WTC11 (cell line): Measurements from ENCODE around the gene KCNK15. TPM values are rescaled to one million over a fixed set of nuclear protein-coding genes. Genes with fewer than 3 reads are reported as not detected.

Experiments
- EMX1 ChIP-seq: fragments of 250-450 bp; sonication (Bioruptor Pico); IDR thresholded peaks from 2 replicates; pipeline ENCODE4 v1.8.0; 2021; ENCODE audit warnings: mild to moderate bottlenecking
- FOXJ3 ChIP-seq: sonication (generic); formaldehyde crosslinking; IDR thresholded peaks from 2 replicates; pipeline ENCODE4 v1.9.0; 2021; ENCODE audit warnings: missing genetic modification reagents, mild to moderate bottlenecking, borderline replicate concordance
- FOXP1 ChIP-seq: sonication (generic); formaldehyde crosslinking; IDR thresholded peaks from 2 replicates; pipeline ENCODE4 v1.8.0; 2022; ENCODE audit warnings: missing genetic modification reagents, mild to moderate bottlenecking, moderate library complexity, borderline replicate concordance
- GTF2I ChIP-seq: fragments of 250-450 bp; sonication (Bioruptor Pico); conservative IDR thresholded peaks from 2 replicates; pipeline ENCODE4 v1.4.0; 2021; ENCODE audit warnings: mild to moderate bottlenecking
- HMGA2 ChIP-seq: fragments of 250-450 bp; sonication (Bioruptor Pico); IDR thresholded peaks from 2 replicates; pipeline ENCODE4 v1.4.0; 2021; ENCODE audit warnings: mild to moderate bottlenecking, moderate library complexity
- JUN ChIP-seq: sonication (generic); formaldehyde crosslinking; IDR thresholded peaks from 2 replicates; pipeline ENCODE4 v1.8.0; 2023; ENCODE audit warnings: mild to moderate bottlenecking, missing genetic modification reagents
- NFATC4 ChIP-seq: fragments of 250-450 bp; sonication (Bioruptor Pico); IDR thresholded peaks from 2 replicates; pipeline ENCODE4 v1.9.0; 2021; ENCODE audit warnings: mild to moderate bottlenecking
- NFYB ChIP-seq: sonication (generic); formaldehyde crosslinking; conservative IDR thresholded peaks from 2 replicates; pipeline ENCODE4 v1.8.0; 2022; ENCODE audit warnings: low read depth, missing genetic modification reagents
- SMAD3 ChIP-seq: sonication (generic); formaldehyde crosslinking; IDR thresholded peaks from 2 replicates; pipeline ENCODE4 v1.8.0; 2022; ENCODE audit warnings: missing genetic modification reagents, mild to moderate bottlenecking, borderline replicate concordance
- TCF7 ChIP-seq: sonication (generic); formaldehyde crosslinking; IDR thresholded peaks from 2 replicates; pipeline ENCODE4 v1.8.0; 2022; ENCODE audit warnings: mild to moderate bottlenecking, low read depth, missing genetic modification reagents, moderate library complexity
- TEAD1 ChIP-seq: sonication (generic); formaldehyde crosslinking; IDR thresholded peaks from 2 replicates; pipeline ENCODE4 v1.8.0; 2022; ENCODE audit warnings: mild to moderate bottlenecking, missing genetic modification reagents
- TP53 ChIP-seq: sonication (generic); formaldehyde crosslinking; IDR thresholded peaks from 2 replicates; pipeline ENCODE4 v1.8.1; 2023; ENCODE audit warnings: mild to moderate bottlenecking, missing genetic modification reagents
- ZNF232 ChIP-seq: sonication (generic); formaldehyde crosslinking; IDR thresholded peaks from 2 replicates; pipeline ENCODE4 v1.8.0; 2022; ENCODE audit warnings: mild to moderate bottlenecking, missing genetic modification reagents
- ZNF396 ChIP-seq: fragments of 250-450 bp; sonication (Bioruptor Pico); IDR thresholded peaks from 2 replicates; pipeline ENCODE4 v1.8.0; 2021; ENCODE audit warnings: mild to moderate bottlenecking, moderate library complexity, borderline replicate concordance
- total RNA-seq: library from RNA; stranded (reverse); gene quantifications from 3 replicates; pipeline ENCODE4 v1.2.3, GENCODE V29; 2021
- TF ChIP-seq, protein P1 (sequence below): sonication (generic); formaldehyde crosslinking; IDR thresholded peaks from 2 replicates; pipeline ENCODE4 v1.8.1; 2022; ENCODE audit warnings: missing genetic modification reagents, borderline replicate concordance
- TF ChIP-seq, protein P2 (sequence below): sonication (generic); formaldehyde crosslinking; IDR thresholded peaks from 2 replicates; pipeline ENCODE4 v1.8.1; 2022; ENCODE audit warnings: low read depth, mild to moderate bottlenecking, moderate library complexity, missing genetic modification reagents, borderline replicate concordance
- TF ChIP-seq, protein P3 (sequence below): fragments of 250-450 bp; sonication (Bioruptor Pico); IDR thresholded peaks from 2 replicates; pipeline ENCODE4 v1.8.0; 2021; ENCODE audit warnings: mild to moderate bottlenecking
- TF ChIP-seq, protein P4 (sequence below): sonication (generic); formaldehyde crosslinking; IDR thresholded peaks from 2 replicates; pipeline ENCODE4 v1.8.1; 2023; ENCODE audit warnings: mild to moderate bottlenecking, missing genetic modification reagents
- TF ChIP-seq, protein P5 (sequence below): sonication (generic); formaldehyde crosslinking; IDR thresholded peaks from 2 replicates; pipeline ENCODE4 v1.8.0; 2022; ENCODE audit warnings: mild to moderate bottlenecking, missing genetic modification reagents
- TF ChIP-seq, protein P6 (sequence below): sonication (generic); formaldehyde crosslinking; IDR thresholded peaks from 2 replicates; pipeline ENCODE4 v1.8.0; 2022; ENCODE audit warnings: mild to moderate bottlenecking, missing genetic modification reagents
- TF ChIP-seq, protein P7 (sequence below): fragments of 250-450 bp; sonication (Bioruptor Pico); IDR thresholded peaks from 2 replicates; pipeline ENCODE4 v2.1.2; 2022; ENCODE audit warnings: mild to moderate bottlenecking, moderate library complexity
- TF ChIP-seq, protein P8 (sequence below): sonication (generic); formaldehyde crosslinking; IDR thresholded peaks from 2 replicates; pipeline ENCODE4 v1.8.1; 2022; ENCODE audit warnings: mild to moderate bottlenecking, moderate library complexity, missing genetic modification reagents
- TF ChIP-seq, protein P9 (sequence below): sonication (generic); formaldehyde crosslinking; IDR thresholded peaks from 2 replicates; pipeline ENCODE4 v1.8.0; 2023; ENCODE audit warnings: mild to moderate bottlenecking, missing genetic modification reagents

Gene KCNK15
- total RNA-seq, 1 experiment from 2014 or later = 0.24 TPM

DNA sequence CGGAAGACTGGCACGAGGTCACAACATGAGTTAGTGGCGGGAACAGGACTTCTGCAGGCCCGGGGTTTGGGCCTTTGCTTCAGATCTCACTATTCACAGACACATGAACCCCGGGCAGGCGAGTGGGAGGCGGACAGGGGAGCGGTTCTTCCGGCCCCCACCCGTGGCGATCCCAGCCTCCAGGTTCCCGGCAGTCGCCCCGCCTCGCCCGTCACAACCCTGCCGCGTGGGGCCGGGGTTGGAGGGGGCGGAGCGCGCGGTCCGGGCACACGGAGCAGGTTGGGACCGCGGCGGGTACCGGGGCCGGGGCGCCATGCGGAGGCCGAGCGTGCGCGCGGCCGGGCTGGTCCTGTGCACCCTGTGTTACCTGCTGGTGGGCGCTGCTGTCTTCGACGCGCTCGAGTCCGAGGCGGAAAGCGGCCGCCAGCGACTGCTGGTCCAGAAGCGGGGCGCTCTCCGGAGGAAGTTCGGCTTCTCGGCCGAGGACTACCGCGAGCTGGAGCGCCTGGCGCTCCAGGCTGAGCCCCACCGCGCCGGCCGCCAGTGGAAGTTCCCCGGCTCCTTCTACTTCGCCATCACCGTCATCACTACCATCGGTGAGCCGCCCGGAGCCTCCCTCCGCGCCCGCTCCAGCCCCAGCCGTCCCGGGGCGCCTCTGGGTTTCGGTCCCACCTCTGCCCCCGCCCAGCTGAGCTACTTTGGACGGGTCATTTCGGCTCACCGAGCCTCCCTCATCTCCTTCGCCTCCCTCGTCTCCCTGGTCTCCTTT lies at the start of gene KCNK15 (continued):
- TF ChIP-seq, protein P1, sequence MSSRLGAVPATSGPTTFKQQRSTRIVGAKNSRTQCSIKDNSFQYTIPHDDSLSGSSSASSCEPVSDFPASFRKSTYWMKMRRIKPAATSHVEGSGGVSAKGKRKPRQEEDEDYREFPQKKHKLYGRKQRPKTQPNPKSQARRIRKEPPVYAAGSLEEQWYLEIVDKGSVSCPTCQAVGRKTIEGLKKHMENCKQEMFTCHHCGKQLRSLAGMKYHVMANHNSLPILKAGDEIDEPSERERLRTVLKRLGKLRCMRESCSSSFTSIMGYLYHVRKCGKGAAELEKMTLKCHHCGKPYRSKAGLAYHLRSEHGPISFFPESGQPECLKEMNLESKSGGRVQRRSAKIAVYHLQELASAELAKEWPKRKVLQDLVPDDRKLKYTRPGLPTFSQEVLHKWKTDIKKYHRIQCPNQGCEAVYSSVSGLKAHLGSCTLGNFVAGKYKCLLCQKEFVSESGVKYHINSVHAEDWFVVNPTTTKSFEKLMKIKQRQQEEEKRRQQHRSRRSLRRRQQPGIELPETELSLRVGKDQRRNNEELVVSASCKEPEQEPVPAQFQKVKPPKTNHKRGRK = peak; percentile 42; the same call in 1 of the 2 replicates
- 0 out of 2 replicates have a peak, but pooled peaks have one; percentile 25 for TF ChIP-seq TP53
- no peak for TF ChIP-seq HMGA2 (CRISPR knock-in tag)
- TF ChIP-seq, protein P2, sequence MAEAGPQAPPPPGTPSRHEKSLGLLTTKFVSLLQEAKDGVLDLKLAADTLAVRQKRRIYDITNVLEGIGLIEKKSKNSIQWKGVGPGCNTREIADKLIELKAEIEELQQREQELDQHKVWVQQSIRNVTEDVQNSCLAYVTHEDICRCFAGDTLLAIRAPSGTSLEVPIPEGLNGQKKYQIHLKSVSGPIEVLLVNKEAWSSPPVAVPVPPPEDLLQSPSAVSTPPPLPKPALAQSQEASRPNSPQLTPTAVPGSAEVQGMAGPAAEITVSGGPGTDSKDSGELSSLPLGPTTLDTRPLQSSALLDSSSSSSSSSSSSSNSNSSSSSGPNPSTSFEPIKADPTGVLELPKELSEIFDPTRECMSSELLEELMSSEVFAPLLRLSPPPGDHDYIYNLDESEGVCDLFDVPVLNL (CRISPR knock-in tag) = 0 out of 2 replicates have a peak, but pooled peaks have one; percentile 48
- no peak for TF ChIP-seq NFYB (CRISPR knock-in tag)
- TF ChIP-seq, protein P3, sequence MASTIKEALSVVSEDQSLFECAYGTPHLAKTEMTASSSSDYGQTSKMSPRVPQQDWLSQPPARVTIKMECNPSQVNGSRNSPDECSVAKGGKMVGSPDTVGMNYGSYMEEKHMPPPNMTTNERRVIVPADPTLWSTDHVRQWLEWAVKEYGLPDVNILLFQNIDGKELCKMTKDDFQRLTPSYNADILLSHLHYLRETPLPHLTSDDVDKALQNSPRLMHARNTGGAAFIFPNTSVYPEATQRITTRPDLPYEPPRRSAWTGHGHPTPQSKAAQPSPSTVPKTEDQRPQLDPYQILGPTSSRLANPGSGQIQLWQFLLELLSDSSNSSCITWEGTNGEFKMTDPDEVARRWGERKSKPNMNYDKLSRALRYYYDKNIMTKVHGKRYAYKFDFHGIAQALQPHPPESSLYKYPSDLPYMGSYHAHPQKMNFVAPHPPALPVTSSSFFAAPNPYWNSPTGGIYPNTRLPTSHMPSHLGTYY (CRISPR knock-in tag) = no peak
- no peak for TF ChIP-seq FOXJ3
- no peak for TF ChIP-seq GTF2I (CRISPR knock-in tag)
- no peak for TF ChIP-seq ZNF232
- TF ChIP-seq FOXP1 (CRISPR knock-in tag) = peak; percentile 50; the same call in 1 of the 2 replicates
- TF ChIP-seq EMX1 (CRISPR knock-in tag) = no peak
- TF ChIP-seq ZNF396 (CRISPR knock-in tag) = no peak
- TF ChIP-seq, protein P4, sequence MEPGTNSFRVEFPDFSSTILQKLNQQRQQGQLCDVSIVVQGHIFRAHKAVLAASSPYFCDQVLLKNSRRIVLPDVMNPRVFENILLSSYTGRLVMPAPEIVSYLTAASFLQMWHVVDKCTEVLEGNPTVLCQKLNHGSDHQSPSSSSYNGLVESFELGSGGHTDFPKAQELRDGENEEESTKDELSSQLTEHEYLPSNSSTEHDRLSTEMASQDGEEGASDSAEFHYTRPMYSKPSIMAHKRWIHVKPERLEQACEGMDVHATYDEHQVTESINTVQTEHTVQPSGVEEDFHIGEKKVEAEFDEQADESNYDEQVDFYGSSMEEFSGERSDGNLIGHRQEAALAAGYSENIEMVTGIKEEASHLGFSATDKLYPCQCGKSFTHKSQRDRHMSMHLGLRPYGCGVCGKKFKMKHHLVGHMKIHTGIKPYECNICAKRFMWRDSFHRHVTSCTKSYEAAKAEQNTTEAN (CRISPR knock-in tag) = 0 out of 2 replicates have a peak, but pooled peaks have one; percentile 31
- TF ChIP-seq, protein P5, sequence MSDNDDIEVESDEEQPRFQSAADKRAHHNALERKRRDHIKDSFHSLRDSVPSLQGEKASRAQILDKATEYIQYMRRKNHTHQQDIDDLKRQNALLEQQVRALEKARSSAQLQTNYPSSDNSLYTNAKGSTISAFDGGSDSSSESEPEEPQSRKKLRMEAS (CRISPR knock-in tag) = peak; percentile 30; the same call in 1 of the 2 replicates
- TF ChIP-seq, protein P6, sequence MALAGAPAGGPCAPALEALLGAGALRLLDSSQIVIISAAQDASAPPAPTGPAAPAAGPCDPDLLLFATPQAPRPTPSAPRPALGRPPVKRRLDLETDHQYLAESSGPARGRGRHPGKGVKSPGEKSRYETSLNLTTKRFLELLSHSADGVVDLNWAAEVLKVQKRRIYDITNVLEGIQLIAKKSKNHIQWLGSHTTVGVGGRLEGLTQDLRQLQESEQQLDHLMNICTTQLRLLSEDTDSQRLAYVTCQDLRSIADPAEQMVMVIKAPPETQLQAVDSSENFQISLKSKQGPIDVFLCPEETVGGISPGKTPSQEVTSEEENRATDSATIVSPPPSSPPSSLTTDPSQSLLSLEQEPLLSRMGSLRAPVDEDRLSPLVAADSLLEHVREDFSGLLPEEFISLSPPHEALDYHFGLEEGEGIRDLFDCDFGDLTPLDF (CRISPR knock-in tag) = 0 out of 2 replicates have a peak, but pooled peaks have one; percentile 43
- TF ChIP-seq, protein P7, sequence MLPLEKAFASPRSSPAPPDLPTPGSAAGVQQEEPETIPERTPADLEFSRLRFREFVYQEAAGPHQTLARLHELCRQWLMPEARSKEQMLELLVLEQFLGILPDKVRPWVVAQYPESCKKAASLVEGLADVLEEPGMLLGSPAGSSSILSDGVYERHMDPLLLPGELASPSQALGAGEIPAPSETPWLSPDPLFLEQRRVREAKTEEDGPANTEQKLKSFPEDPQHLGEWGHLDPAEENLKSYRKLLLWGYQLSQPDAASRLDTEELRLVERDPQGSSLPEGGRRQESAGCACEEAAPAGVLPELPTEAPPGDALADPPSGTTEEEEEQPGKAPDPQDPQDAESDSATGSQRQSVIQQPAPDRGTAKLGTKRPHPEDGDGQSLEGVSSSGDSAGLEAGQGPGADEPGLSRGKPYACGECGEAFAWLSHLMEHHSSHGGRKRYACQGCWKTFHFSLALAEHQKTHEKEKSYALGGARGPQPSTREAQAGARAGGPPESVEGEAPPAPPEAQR (CRISPR knock-in tag) = no peak
- no peak for TF ChIP-seq NFATC4
- no peak for TF ChIP-seq TCF7 (CRISPR knock-in tag)
- no peak for TF ChIP-seq TEAD1
- no peak for TF ChIP-seq SMAD3 (CRISPR knock-in tag)
- TF ChIP-seq JUN (CRISPR knock-in tag) = no peak
- TF ChIP-seq, protein P8, sequence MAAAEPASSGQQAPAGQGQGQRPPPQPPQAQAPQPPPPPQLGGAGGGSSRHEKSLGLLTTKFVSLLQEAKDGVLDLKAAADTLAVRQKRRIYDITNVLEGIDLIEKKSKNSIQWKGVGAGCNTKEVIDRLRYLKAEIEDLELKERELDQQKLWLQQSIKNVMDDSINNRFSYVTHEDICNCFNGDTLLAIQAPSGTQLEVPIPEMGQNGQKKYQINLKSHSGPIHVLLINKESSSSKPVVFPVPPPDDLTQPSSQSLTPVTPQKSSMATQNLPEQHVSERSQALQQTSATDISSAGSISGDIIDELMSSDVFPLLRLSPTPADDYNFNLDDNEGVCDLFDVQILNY = 0 out of 2 replicates have a peak, but pooled peaks have one; percentile 57
- TF ChIP-seq, protein P9, sequence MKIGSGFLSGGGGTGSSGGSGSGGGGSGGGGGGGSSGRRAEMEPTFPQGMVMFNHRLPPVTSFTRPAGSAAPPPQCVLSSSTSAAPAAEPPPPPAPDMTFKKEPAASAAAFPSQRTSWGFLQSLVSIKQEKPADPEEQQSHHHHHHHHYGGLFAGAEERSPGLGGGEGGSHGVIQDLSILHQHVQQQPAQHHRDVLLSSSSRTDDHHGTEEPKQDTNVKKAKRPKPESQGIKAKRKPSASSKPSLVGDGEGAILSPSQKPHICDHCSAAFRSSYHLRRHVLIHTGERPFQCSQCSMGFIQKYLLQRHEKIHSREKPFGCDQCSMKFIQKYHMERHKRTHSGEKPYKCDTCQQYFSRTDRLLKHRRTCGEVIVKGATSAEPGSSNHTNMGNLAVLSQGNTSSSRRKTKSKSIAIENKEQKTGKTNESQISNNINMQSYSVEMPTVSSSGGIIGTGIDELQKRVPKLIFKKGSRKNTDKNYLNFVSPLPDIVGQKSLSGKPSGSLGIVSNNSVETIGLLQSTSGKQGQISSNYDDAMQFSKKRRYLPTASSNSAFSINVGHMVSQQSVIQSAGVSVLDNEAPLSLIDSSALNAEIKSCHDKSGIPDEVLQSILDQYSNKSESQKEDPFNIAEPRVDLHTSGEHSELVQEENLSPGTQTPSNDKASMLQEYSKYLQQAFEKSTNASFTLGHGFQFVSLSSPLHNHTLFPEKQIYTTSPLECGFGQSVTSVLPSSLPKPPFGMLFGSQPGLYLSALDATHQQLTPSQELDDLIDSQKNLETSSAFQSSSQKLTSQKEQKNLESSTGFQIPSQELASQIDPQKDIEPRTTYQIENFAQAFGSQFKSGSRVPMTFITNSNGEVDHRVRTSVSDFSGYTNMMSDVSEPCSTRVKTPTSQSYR (CRISPR knock-in tag) = no peak
